ENCODE data around the gene FANCB.

FANCB gene

DNA sequence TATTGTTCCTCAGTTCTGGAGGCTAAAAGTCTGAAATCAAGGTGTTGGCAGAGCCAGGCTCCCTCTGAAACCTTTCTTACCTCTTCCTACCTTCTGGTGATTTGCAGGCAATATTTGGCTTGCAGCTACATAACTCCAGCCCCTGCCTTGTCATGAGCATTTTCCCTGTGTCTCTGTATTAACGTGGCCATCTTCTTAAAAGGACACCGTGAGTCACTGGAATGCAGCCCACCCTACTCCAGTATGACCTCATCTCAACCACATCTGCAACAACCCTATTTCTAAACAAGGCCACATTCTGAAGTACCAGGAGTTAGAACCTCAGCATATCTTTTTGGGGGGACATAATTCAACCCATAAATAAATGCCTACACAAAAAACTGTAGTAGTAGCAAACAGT, 40.7 kb downstream of the FANCB start:
- no peak for DNase-seq

DNA sequence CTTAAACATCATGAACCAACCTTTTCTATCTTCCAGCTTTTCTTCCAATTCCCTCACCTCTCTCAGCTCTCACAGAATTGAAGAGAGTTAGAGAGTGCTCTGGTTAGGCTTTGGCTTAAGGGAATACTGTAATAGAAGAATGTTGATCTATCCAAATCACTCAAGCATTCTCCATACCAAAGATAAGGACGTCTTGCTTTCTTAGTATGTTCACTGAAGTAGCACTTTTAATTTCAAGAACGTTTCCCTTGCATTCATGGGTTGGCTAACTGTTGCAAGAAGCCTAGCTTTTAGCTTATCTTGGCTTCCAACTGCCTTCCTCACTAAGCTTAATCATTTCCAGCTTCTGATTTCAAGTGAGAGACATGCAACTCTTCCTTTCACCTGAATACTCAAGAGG, 43.2 kb downstream of the FANCB start:
- no peak for DNase-seq

DNA sequence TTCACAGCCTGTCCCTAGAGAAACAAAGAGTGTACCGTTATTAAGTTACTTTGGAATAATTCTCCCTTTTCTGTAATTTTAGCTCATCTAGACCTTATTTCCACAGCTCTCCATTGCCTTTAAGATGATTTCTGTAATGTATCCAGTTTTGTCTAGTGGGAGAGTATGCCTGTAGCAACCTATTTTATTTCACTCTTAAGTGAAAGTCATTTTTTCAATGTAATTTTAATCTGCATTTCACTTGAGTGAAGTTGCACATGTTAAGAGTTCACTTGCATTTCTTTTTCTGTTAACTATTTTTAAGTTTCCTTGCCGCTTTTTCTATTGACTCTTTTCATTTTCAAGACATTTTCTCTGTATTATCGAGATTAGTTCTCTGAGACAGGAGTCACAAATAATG, 46.5 kb downstream of the FANCB start:
- no peak for DNase-seq

GRCh38 chrX:14825851-14826250, 47.0 kb downstream of the FANCB start:
- no peak for DNase-seq

DNA sequence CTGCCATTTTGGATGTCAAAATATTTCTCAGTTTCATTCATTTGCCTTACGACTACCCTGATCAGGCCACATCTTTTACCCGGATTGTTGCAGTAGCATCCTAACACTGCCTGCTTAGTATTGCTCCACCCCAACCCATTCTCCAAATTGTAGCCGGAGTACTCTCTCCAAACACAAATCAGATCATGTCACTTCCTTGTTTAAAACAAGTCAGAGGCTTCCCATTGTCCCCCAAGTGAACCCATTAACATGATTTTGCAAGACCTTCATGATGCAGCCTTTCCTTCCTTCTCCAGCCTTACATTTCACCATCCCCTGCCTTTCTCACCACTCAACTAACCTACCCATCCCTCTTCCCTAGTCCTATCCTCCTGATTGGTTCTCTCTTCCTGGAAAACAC, 53.1 kb downstream of the FANCB start:
- no peak for DNase-seq

GRCh38 chrX:14817571-14817970, 55.3 kb downstream of the FANCB start:
- DNase-seq = no peak

DNA sequence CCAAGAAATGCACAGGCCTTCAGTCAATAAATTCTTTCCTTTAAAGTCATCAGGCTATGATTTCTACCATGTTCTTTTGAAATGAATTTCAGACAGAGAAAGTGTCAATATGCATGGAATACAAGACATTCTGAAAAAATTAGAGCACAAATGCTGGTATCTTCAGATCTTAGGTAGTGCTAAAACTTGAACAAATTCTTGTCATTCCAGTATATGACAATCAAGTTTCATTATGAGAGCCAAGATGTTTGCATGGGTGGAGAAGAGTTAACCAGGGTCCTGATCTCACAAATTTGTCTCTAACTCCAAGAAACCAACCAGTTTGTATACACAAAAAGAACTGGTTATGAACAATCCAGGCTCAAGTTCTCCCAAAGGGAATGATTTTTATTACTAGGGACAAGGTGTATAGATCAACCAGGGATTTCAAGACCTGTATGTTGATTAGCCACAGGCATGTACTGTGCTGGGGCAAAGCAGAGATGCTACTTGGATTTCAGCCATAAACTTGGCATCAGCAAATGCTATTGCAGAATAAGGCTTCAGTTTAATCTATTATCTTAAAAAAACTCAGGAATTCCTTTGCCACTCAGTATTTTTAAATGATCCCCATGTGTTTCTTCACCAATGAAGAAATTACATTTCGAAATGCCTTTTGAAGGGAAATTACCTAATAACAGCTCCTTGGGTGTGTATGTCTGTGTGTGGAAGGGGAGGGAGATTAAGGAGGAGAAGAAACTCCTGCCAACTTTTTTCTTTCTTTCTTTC, 69.7 kb downstream of the FANCB start:
- no peak for DNase-seq

GRCh38 chrX:14801136-14801535, 71.7 kb downstream of the FANCB start:
- DNase-seq = no peak

DNA sequence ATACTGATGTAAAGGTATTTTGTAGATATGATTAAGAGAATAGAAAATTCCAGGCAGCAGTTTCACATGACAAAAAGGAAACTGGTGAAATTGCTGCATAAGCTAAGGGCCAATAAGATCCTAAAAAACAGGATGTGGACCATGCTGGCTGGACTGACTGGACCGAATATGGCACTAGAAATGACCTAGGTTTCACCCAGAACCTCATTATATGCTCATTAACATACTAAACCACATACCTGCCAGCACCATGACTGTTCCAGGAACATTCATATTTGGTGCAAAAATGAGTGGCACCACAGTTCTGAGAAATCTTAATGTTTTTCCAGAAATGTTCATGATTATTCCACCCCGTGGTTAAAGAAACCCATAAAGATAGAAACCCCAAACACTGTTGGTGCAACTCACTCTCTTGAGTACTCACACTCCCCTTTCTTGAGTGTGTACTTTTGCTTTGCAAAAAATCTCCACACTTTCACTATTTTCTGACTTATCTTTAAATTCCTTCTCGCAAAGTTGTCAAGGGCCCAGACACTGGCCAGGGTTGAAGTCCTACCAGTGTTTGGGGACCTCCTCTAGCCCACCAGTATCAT, 74.0 kb downstream of the FANCB start:
- no peak for DNase-seq
